IPS-18c (cell line): Measurements from ENCODE around the gene GPATCH3.
"Not testable (repeated sequence)": the region's sequence is repeated elsewhere in the genome, so short reads cannot be mapped to it uniquely, and the experiment has no call there.

Experiments used
- H3K4me3 ChIP-seq: 2 replicates; pipeline ENCODE4 v1.7.0; 2013; ENCODE audit warnings: low read depth, mild to moderate bottlenecking, low read length, moderate library complexity; ENCODE audit not compliant: insufficient read depth
- H3K9me3 ChIP-seq: one replicate; pipeline ENCODE4 v1.6.1; 2013; ENCODE audit warnings: mild to moderate bottlenecking, low read length, moderate library complexity; ENCODE audit not compliant: control insufficient read depth, insufficient read depth

Gene GPATCH3

DNA sequence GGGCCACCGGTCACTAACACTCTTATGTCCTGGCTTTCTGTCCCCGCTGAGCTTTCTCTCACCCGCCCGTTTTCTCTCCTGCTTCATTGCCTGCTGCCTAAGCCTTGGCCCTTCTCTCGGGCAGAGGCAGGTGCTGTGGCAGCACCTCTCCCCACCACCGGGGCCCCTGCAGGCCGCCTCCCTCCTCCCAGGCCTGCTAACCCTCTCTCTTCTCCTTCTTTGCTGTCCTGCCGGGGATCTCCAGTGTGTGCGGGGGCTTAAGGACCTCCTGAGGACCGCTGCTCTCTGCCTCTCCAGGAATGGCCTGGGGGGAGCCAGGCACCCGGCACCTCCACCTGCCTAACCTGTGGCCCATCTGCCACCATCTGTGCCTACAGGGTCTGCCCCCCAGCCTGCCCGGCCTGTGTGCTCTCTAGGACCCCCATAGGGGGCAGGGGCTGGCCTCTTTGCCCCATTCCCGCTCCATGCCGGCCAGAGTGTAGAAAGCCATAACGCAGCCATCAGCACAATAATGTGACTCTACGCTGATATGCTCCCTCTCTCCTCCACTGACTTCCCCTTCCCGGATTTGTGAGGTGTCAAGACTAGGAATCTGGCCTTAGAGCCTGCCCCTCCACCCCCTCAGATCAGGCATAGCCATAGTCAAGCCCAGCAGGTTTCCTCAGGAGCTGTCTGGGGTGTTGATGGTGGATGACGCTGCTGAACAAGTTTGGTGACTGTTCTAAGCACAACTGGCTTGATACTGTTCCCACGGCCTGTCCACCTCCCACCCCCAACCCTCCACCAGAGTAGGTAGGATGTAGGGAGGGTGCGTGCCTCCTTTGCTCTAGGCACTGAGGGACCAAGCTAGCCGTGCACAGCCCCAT lies 43.4 kb downstream of the GPATCH3 start:
- no peak overlapping the region for H3K4me3 ChIP-seq
- no peaks in the 10 kb centered on the region for H3K9me3 ChIP-seq

DNA sequence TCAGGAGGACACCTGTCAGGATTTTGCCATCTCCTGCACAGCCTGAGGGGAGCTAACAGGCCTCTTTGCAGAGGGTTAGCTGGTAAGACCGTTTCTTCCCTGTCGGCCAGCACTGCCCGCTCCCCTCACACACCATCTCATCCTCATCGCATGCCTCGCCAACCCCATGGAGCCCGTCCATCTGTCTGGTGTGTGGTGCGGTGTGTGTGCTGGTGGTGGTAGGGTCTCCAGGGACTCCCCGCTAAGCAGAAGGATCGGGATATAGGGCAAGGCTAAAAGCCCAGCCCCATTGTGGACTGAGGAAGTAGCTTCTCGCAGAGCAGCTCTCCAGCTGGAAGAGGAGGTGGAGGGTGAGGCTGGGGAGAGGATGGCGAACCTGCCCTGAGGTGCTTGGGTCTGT lies 44.1 kb downstream of the GPATCH3 start:
- H3K4me3 ChIP-seq = no peak overlapping the region
- no peaks in the 10 kb centered on the region for H3K9me3 ChIP-seq

DNA sequence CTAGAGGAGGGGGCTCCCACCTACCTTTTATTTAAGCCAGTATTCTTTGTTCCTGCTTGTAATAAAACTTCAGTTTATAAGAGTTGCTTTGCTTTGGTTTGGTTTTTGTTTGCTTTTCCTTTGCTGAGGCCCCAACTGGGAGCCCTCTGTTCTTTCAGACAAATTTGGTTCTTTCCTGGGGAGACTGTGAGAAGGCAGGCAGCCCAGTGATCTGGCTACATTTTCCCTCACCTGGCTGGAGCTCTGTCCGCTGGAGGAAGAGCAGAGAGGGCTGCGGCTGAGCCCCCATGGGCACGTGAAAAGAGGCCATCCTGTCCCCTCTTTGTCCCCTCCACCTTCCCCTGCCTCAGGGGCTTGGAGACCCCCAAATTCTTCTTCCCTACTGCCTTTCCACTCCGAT lies 44.6 kb downstream of the GPATCH3 start:
- H3K9me3 ChIP-seq = no peaks in the 10 kb centered on the region
- H3K4me3 ChIP-seq = no peak overlapping the region

DNA sequence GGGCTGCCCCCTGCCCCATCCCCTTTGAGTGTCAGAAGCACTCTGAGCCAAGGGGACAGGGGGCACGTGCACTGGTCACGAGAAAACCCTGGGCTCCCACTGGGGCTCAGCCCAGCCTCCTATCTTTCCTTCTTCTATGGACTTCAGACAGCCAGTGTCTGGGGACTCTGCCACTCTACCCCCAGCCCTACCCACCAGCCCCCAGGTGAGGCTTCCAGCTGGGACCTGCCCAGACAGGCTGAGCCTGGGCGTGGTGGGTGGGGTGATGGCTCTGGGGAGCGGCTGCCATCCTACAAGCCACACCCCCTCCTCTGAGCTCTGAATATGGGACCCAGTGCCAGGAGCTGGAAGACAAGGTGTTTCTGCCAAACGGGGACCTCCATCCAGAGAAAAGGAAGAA lies 45.4 kb downstream of the GPATCH3 start:
- Histone ChIP-seq H3K9me3 (no peaks in the 10 kb centered on the region), H3K4me3 (no peak overlapping the region)

DNA sequence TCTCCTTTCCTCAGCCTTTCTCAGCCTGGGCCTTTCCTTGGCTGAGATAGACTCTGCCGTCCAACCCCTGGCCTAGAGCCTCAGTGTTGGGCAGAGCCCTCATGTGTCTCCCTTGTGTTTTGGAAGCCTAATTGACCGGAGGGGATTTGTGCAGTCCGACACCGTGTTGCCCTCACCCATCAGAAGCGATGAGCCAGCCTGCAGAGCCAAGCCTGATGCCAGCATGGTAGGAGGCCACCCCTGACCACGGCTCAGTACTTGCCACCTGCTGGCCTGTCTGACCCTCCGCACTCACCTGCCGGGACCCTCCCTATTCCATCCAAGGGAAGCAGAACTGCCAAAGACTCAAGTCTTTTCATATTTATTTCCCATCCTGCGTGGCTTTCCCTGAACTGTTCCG lies 46.7 kb downstream of the GPATCH3 start:
- Histone ChIP-seq H3K4me3 (no peak overlapping the region), H3K9me3 (no peaks in the 10 kb centered on the region)

DNA sequence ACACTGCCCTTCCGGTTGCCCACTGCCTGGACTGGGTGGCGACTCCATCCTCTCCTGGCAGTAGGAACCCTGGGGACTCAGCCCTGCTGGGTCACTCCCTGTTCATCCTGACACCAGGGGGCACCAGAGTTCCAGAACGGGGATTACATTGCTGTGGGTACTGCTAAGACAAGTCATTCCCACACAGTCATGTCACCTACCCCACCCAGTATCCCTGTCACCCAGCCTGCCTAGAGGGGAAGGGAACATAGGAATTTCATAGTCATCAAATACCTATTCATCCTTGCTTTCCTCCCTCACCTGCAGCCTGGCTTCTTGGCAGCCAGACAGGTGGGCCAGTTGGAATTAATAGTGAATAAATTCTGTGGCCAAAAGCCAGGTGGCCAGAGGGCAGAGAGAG lies 47.1 kb downstream of the GPATCH3 start:
- no peaks in the 10 kb centered on the region for H3K9me3 ChIP-seq
- H3K4me3 ChIP-seq = no peak overlapping the region

- Histone ChIP-seq H3K4me3 (no peak overlapping the region), H3K9me3 (no peaks in the 10 kb centered on the region)
Measured at GRCh38 chr1:26852701-26853100, 47.6 kb downstream of the GPATCH3 start.

GRCh38 chr1:26851106-26851684 lies 49.1 kb downstream of the GPATCH3 start:
- H3K4me3 ChIP-seq = no peak overlapping the region

DNA sequence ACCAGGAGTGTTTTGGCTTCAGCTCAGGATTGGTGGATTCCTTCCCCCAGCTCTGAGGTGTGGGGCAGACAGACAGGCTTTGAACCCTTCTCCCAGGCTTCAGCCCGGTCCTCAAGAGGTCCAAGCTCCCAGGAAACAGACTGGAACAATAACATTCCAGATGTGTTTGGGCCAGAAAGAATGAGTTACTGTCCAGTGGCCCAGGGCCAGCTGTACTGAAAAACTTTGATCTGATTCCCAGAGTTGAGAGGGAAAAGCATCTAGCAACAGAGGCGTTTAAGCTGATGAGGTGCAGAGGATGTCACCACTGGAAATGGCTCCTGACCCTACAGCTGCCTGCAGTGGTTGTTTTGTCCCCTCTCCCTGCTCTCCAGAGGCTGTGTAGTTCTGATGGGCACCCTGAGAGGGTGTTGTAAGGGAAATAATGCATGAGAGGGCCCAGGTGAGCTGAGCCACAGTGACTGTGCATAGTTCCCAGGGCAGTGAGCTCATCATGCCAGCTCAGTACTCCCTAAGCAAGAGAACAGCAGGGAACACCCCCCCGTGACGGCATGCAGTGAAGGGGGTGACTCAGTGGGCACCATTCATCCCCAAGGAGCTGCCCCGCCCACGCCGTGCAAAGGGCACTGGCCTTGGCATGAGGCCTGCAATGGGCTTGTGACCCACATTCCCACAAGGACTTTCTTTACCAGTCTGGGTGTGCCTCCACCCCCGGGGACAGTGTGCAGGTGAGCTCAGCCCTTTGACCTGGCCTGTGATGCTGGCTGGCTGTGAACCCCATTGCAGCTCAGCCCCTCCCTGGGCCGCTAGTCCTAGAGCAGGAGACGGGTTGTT lies 51.1 kb downstream of the GPATCH3 start:
- H3K4me3 ChIP-seq = no peak overlapping the region
- no peaks in the 10 kb centered on the region for H3K9me3 ChIP-seq

More at GRCh38 chr1:26851106-26851684, 49.1 kb downstream of the GPATCH3 start:
- H3K9me3 ChIP-seq = no peaks in the 10 kb centered on the region

DNA sequence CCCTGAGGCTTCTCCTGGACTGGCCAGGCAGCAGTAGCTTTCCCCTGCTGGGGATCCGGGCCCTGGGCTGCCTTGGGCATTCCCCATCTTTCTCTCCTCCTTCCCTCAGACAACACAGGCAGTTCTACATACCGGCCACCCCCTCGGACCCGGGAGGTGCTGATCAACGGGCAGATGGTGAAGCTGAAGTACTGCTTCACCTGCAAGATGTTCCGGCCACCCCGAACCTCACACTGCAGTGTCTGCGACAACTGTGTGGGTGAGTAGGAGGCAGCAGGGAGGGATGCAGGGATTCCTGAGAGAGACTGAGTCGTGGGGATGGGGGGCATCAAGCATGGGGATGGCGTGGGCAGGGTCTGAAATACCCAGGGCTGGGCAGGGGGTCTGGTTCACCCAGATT lies 51.8 kb downstream of the GPATCH3 start:
- Histone ChIP-seq H3K9me3 (no peaks in the 10 kb centered on the region), H3K4me3 (no peak overlapping the region)

DNA sequence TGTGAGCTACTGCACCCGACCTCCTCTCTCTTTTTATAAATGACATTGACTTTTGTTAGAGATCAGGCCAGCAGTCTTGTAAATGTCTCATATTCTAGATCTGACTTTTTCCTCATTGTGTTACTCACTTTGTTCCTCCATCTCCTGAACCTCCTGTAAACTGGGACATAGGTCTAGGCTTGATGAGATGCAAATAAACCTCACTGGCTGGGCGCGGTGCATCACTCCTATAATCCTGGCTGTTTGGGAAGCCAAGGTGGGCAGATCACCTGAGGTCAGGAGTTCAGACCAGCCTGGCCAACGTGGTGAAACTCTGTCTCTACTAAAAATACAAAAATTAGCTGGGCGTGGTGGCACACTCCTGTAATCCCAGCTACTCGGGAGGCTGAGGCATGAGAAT lies 52.4 kb downstream of the GPATCH3 start:
- H3K4me3 ChIP-seq, H3K9me3 ChIP-seq: not testable (repeated sequence)

GRCh38 chr1:26844424-26845196 lies 55.7 kb downstream of the GPATCH3 start:
- H3K9me3 ChIP-seq = no peaks in the 10 kb centered on the region
- H3K4me3 ChIP-seq = no peak overlapping the region
